Frontal cortex (tissue), 4 donors: ENCODE measurements around the gene CFAP54. TPM values are rescaled to one million over a fixed set of nuclear protein-coding genes. Genes with fewer than 3 reads are reported as not detected.

Experiments used
- DNase-seq, 2 donors: peaks; one replicate each; pipeline ENCODE4 v3.0.0; 2012; ENCODE audit warnings: low spot score in 2 of 2
- FAIRE-seq: peaks from 2 replicates; lab custom pipeline; 2012; peaks lifted over from hg19 to GRCh38; lab: Jason Lieb, UNC
- total RNA-seq: library from RNA; depleted of rRNA; stranded (reverse); fragments of >200 nt; gene quantifications from one replicate; pipeline ENCODE4 v1.2.3, GENCODE V29; 2014
- donor health status: control.
- donor health status: control.
- donor health status: control.

Gene CFAP54
- total RNA-seq, 1 donor from 2014 or later = 5.3 TPM

GRCh38 chr12:96872961-96873360 is 383.6 kb downstream of the CFAP54 start:
- DNase-seq (no peak), FAIRE-seq (no peak)

GRCh38 chr12:96874211-96874610 is 384.8 kb downstream of the CFAP54 start:
- FAIRE-seq (no peak), DNase-seq (no peak)

GRCh38 chr12:96876966-96877365 is 387.6 kb downstream of the CFAP54 start:
- FAIRE-seq = no peak

GRCh38 chr12:96878704-96879103 is 389.3 kb downstream of the CFAP54 start:
- FAIRE-seq = no peak

More at GRCh38 chr12:96876966-96877365, 387.6 kb downstream of the CFAP54 start:
- no peak for DNase-seq

GRCh38 chr12:96879301-96879700 is 389.9 kb downstream of the CFAP54 start:
- no peak for DNase-seq
- no peak for FAIRE-seq

More at GRCh38 chr12:96878704-96879103, 389.3 kb downstream of the CFAP54 start:
- no peak for DNase-seq

GRCh38 chr12:96880220-96880619 is 390.8 kb downstream of the CFAP54 start:
- FAIRE-seq (no peak), DNase-seq (no peak)

- no peak for DNase-seq
- no peak for FAIRE-seq
Measured at GRCh38 chr12:96881608-96882007, 392.2 kb downstream of the CFAP54 start.

- DNase-seq = no peak
- no peak for FAIRE-seq
Measured at GRCh38 chr12:96882862-96883261, 393.5 kb downstream of the CFAP54 start.

GRCh38 chr12:96883571-96883970 is 394.2 kb downstream of the CFAP54 start:
- FAIRE-seq (no peak), DNase-seq (no peak)

- no peak for DNase-seq
Measured at GRCh38 chr12:96886998-96887677, 397.8 kb downstream of the CFAP54 start.

GRCh38 chr12:96889273-96889933 is 400.0 kb downstream of the CFAP54 start:
- no peak for DNase-seq
- no peak for FAIRE-seq

More at GRCh38 chr12:96886998-96887677, 397.8 kb downstream of the CFAP54 start:
- FAIRE-seq = no peak

GRCh38 chr12:96890331-96890730 is 401.0 kb downstream of the CFAP54 start:
- no peak for FAIRE-seq
- DNase-seq = no peak

- no peak for FAIRE-seq
Measured at GRCh38 chr12:96892104-96892503, 402.7 kb downstream of the CFAP54 start.

GRCh38 chr12:96897421-96897820 is 408.0 kb downstream of the CFAP54 start:
- DNase-seq (no peak), FAIRE-seq (no peak)

More at GRCh38 chr12:96892104-96892503, 402.7 kb downstream of the CFAP54 start:
- DNase-seq = no peak

GRCh38 chr12:96901175-96901574 is 411.8 kb downstream of the CFAP54 start:
- FAIRE-seq (no peak), DNase-seq (no peak)

GRCh38 chr12:96902076-96902475 is 412.7 kb downstream of the CFAP54 start:
- no peak for FAIRE-seq
- DNase-seq = no peak

GRCh38 chr12:96906498-96906848 is 417.1 kb downstream of the CFAP54 start:
- FAIRE-seq = no peak
- DNase-seq = no peak

GRCh38 chr12:96906849-96907670 is 417.7 kb downstream of the CFAP54 start, which contains the start of gene NEDD1:
Gene NEDD1, plus strand, starts transcription at chr12:96907257. Its CDS starts 2,503 bp downstream, at chr12:96909760.
- peak; percentile 90 to 91 for DNase-seq
- FAIRE-seq = no peak

- FAIRE-seq = no peak
- no peak for DNase-seq
Measured at GRCh38 chr12:96907671-96908422, 418.5 kb downstream of the CFAP54 start.

GRCh38 chr12:96908423-96908675 is 419.0 kb downstream of the CFAP54 start:
- FAIRE-seq (no peak), DNase-seq (no peak)
